ENCODE data around the gene MT1HL1.

MT1HL1 gene

GRCh38 chr1:237016626-237017025 is 12.4 kb upstream of the MT1HL1 start:
- no peaks in the 10 kb centered on the region for H3K27me3 ChIP-seq (ENCODE audit: insufficient read depth, low read depth, severe bottlenecking)
- no peak overlapping the region for H3K4me3 ChIP-seq (ENCODE audit: low read depth, low read length)
- no peak for DNase-seq
- no peak for TF ChIP-seq CTCF (IDR thresholded peaks at IDR 0.05; ENCODE audit: low read depth, low read length)
- H3K27ac ChIP-seq = no peak overlapping the region
- H3K9me3 ChIP-seq (ENCODE audit: severe bottlenecking) = no peaks in the 10 kb centered on the region
- H3K36me3 ChIP-seq = no peaks in the 10 kb centered on the region

GRCh38 chr1:237013608-237014007 is 9.4 kb upstream of the MT1HL1 start:
- DNase-seq = no peak
- TF ChIP-seq CTCF (IDR thresholded peaks at IDR 0.05; ENCODE audit: low read depth, low read length) = no peak
- H3K36me3 ChIP-seq = no peaks in the 10 kb centered on the region
- no peaks in the 10 kb centered on the region for H3K27me3 ChIP-seq (ENCODE audit: insufficient read depth, low read depth, severe bottlenecking)
- H3K4me3 ChIP-seq (ENCODE audit: low read depth, low read length) = no peak overlapping the region
- H3K27ac ChIP-seq = no peak overlapping the region
- no peaks in the 10 kb centered on the region for H3K9me3 ChIP-seq (ENCODE audit: severe bottlenecking)

- no peaks in the 10 kb centered on the region for H3K36me3 ChIP-seq
- no peak for DNase-seq
- H3K4me3 ChIP-seq (ENCODE audit: low read depth, low read length) = no peak overlapping the region
- H3K27ac ChIP-seq = no peak overlapping the region
- TF ChIP-seq CTCF (IDR thresholded peaks at IDR 0.05; ENCODE audit: low read depth, low read length) = no peak
- H3K9me3 ChIP-seq (ENCODE audit: severe bottlenecking) = no peaks in the 10 kb centered on the region
- no peaks in the 10 kb centered on the region for H3K27me3 ChIP-seq (ENCODE audit: insufficient read depth, low read depth, severe bottlenecking)
These were observed 8.6 kb upstream of the MT1HL1 start for GRCh38 chr1:237012788-237013383.

GRCh38 chr1:237012361-237012760 is 8.1 kb upstream of the MT1HL1 start:
- DNase-seq = no peak
- Histone ChIP-seq H3K4me3 (ENCODE audit: low read depth, low read length) (no peak overlapping the region), H3K27ac (no peak overlapping the region), H3K9me3 (ENCODE audit: severe bottlenecking) (no peaks in the 10 kb centered on the region), H3K27me3 (ENCODE audit: insufficient read depth, low read depth, severe bottlenecking) (no peaks in the 10 kb centered on the region), H3K36me3 (no peaks in the 10 kb centered on the region)
- no peak for TF ChIP-seq CTCF (IDR thresholded peaks at IDR 0.05; ENCODE audit: low read depth, low read length)

GRCh38 chr1:237011432-237011831 is 7.2 kb upstream of the MT1HL1 start:
- no peak for DNase-seq
- H3K36me3 ChIP-seq = no peaks in the 10 kb centered on the region

More at GRCh38 chr1:237011432-237011831, 7.2 kb upstream of the MT1HL1 start:
- Histone ChIP-seq H3K9me3 (ENCODE audit: severe bottlenecking) (no peaks in the 10 kb centered on the region), H3K27me3 (ENCODE audit: insufficient read depth, low read depth, severe bottlenecking) (no peaks in the 10 kb centered on the region), H3K4me3 (ENCODE audit: low read depth, low read length) (no peak overlapping the region), H3K27ac (no peak overlapping the region)
- no peak for TF ChIP-seq CTCF (IDR thresholded peaks at IDR 0.05; ENCODE audit: low read depth, low read length)

Data from WERI-Rb-1 (cell line).